ENCODE data around the gene AK9.

AK9 gene

GRCh38 chr6:109510358-109510757, 180.6 kb downstream of the AK9 start:
- TF ChIP-seq EZH2 (IDR thresholded peaks at IDR 0.05; ENCODE audit: borderline replicate concordance, low read depth, low read length, severe bottlenecking) = no peak
- TF ChIP-seq, protein P1, sequence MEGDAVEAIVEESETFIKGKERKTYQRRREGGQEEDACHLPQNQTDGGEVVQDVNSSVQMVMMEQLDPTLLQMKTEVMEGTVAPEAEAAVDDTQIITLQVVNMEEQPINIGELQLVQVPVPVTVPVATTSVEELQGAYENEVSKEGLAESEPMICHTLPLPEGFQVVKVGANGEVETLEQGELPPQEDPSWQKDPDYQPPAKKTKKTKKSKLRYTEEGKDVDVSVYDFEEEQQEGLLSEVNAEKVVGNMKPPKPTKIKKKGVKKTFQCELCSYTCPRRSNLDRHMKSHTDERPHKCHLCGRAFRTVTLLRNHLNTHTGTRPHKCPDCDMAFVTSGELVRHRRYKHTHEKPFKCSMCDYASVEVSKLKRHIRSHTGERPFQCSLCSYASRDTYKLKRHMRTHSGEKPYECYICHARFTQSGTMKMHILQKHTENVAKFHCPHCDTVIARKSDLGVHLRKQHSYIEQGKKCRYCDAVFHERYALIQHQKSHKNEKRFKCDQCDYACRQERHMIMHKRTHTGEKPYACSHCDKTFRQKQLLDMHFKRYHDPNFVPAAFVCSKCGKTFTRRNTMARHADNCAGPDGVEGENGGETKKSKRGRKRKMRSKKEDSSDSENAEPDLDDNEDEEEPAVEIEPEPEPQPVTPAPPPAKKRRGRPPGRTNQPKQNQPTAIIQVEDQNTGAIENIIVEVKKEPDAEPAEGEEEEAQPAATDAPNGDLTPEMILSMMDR (IDR thresholded peaks at IDR 0.05; ENCODE audit: borderline replicate concordance, extremely low read depth, low read length, poor library complexity, severe bottlenecking) = no peak
- ATAC-seq (ENCODE audit: insufficient read depth, low read depth) (no peak), DNase-seq (no peak)
- Histone ChIP-seq H3K36me3 (ENCODE audit: insufficient read depth, low read length) (no peaks in the 10 kb centered on the region), H4K20me1 (ENCODE audit: insufficient read depth, low read length) (no peaks in the 10 kb centered on the region), H3K9me3 (ENCODE audit: insufficient read depth, low read length, severe bottlenecking) (peaks cover 6% of the 10 kb centered on the region), H3K9ac (ENCODE audit: low read depth, low read length) (no peak overlapping the region), H3K4me2 (ENCODE audit: insufficient read depth, low read length) (no peak overlapping the region), H3K27ac (ENCODE audit: low read length) (no peak overlapping the region), H3K4me1 (ENCODE audit: insufficient read depth, low read length) (peaks cover 3% of the 10 kb centered on the region), H2AFZ (ENCODE audit: low read depth, low read length) (no peak overlapping the region), H3K4me3 (ENCODE audit: low read depth in 1 of 2, low read length in 2 of 2) (no peak overlapping the region), H3K27me3 (ENCODE audit: insufficient read depth, low read length, poor library complexity) (no peaks in the 10 kb centered on the region), H3K79me2 (ENCODE audit: insufficient read depth, low read length) (no peaks in the 10 kb centered on the region)

- TF ChIP-seq, protein P1 (IDR thresholded peaks at IDR 0.05; ENCODE audit: borderline replicate concordance, extremely low read depth, low read length, poor library complexity, severe bottlenecking) = no peak
- TF ChIP-seq EZH2 (IDR thresholded peaks at IDR 0.05; ENCODE audit: borderline replicate concordance, low read depth, low read length, severe bottlenecking) = no peak
- H3K4me3 ChIP-seq (ENCODE audit: low read depth in 1 of 2, low read length in 2 of 2) = no peak overlapping the region
Measured at GRCh38 chr6:109508166-109508860, 182.7 kb downstream of the AK9 start.

DNA sequence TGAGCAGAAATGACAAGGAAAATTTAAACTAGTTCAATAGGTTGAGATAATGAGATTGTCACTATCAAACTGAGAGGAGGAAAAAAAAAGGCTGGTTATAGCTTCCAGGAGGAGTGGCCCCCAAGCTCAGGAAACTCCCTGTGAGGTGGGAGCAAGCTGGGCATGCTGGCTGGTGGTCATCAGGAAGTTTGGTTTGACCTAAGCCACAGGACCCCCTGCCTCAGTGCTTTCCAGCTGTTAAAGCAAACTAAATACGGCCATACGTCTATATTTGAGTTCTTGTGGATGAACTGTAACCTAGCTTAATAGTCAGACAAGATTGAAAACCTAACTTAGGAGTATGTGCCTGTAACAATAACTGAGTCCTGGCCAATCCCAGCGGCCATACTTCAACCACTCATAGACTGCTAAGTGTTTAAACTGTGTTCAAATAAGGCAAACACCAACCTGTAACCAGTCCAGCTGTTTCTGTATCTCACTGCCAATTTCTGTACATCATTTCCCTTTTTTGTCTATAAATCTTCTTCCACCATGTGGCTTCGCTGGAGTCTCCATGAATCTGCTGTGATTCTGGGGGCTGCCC, 183.4 kb downstream of the AK9 start:
- no peak for DNase-seq
- Histone ChIP-seq H3K27me3 (ENCODE audit: insufficient read depth, low read length, poor library complexity) (no peaks in the 10 kb centered on the region), H3K9me3 (ENCODE audit: insufficient read depth, low read length, severe bottlenecking) (peaks cover 6% of the 10 kb centered on the region), H3K9ac (ENCODE audit: low read depth, low read length) (no peak overlapping the region), H3K4me3 (ENCODE audit: low read depth in 1 of 2, low read length in 2 of 2) (no peak overlapping the region), H3K4me1 (ENCODE audit: insufficient read depth, low read length) (no peaks in the 10 kb centered on the region), H2AFZ (ENCODE audit: low read depth, low read length) (no peak overlapping the region), H3K4me2 (ENCODE audit: insufficient read depth, low read length) (no peak overlapping the region), H3K27ac (ENCODE audit: low read length) (no peak overlapping the region), H4K20me1 (ENCODE audit: insufficient read depth, low read length) (no peaks in the 10 kb centered on the region), H3K36me3 (ENCODE audit: insufficient read depth, low read length) (no peaks in the 10 kb centered on the region), H3K79me2 (ENCODE audit: insufficient read depth, low read length) (no peaks in the 10 kb centered on the region)
- TF ChIP-seq, protein P1 (IDR thresholded peaks at IDR 0.05; ENCODE audit: borderline replicate concordance, extremely low read depth, low read length, poor library complexity, severe bottlenecking) = no peak
- TF ChIP-seq EZH2 (IDR thresholded peaks at IDR 0.05; ENCODE audit: borderline replicate concordance, low read depth, low read length, severe bottlenecking) = no peak
- ATAC-seq (ENCODE audit: insufficient read depth, low read depth) = no peak

More at GRCh38 chr6:109508166-109508860, 182.7 kb downstream of the AK9 start:
- Histone ChIP-seq H3K79me2 (ENCODE audit: insufficient read depth, low read length) (no peaks in the 10 kb centered on the region), H3K36me3 (ENCODE audit: insufficient read depth, low read length) (no peaks in the 10 kb centered on the region), H3K4me1 (ENCODE audit: insufficient read depth, low read length) (no peaks in the 10 kb centered on the region), H4K20me1 (ENCODE audit: insufficient read depth, low read length) (no peaks in the 10 kb centered on the region), H3K9ac (ENCODE audit: low read depth, low read length) (no peak overlapping the region), H3K27me3 (ENCODE audit: insufficient read depth, low read length, poor library complexity) (no peaks in the 10 kb centered on the region), H3K4me2 (ENCODE audit: insufficient read depth, low read length) (no peak overlapping the region), H2AFZ (ENCODE audit: low read depth, low read length) (no peak overlapping the region), H3K27ac (ENCODE audit: low read length) (no peak overlapping the region), H3K9me3 (ENCODE audit: insufficient read depth, low read length, severe bottlenecking) (peaks cover 6% of the 10 kb centered on the region)
- DNase-seq (no peak), ATAC-seq (ENCODE audit: insufficient read depth, low read depth) (no peak)

Measured in DND-41 (cell line).